Upper lobe of right lung (tissue), 1 donor: ENCODE measurements around the gene LCE3B. TPM values are rescaled to one million over a fixed set of nuclear protein-coding genes. Genes with fewer than 3 reads are reported as not detected.

Source experiments
- ATAC-seq: fragments of 200-7000 bp; cut with Tn5 transposase; one replicate; pipeline ENCODE4 v1.9.1; 2020; ENCODE audit warnings: mild to moderate bottlenecking, moderate library complexity
- DNase-seq: peaks from one replicate; pipeline ENCODE4 v3.0.0-alpha.2; 2020
- H3K27ac ChIP-seq: fragments of 200-600 bp; one replicate; pipeline ENCODE4 v1.8.0; 2022
- H3K27me3 ChIP-seq: fragments of 200-600 bp; one replicate; pipeline ENCODE4 v1.8.0; 2022; ENCODE audit warnings: mild to moderate bottlenecking
- H3K36me3 ChIP-seq: fragments of 200-600 bp; one replicate; pipeline ENCODE4 v1.8.0; 2022
- H3K4me1 ChIP-seq: fragments of 200-600 bp; one replicate; pipeline ENCODE4 v1.8.0; 2022
- H3K4me3 ChIP-seq: fragments of 200-600 bp; one replicate; pipeline ENCODE4 v1.8.0; 2022; ENCODE audit warnings: mild to moderate bottlenecking
- H3K9me3 ChIP-seq: fragments of 200-600 bp; one replicate; pipeline ENCODE4 v1.8.0; 2022
- intact Hi-C: fragments of 100-400 bp; cut with DNase I; formaldehyde crosslinking; loops from one replicate; pipeline ENCODE4 v1.11.0; 2022
- total RNA-seq: library from RNA; stranded (reverse); fragmentation: NEBNext Ultra II Directional; extraction: Animal tissue kit (Norgen Biotek cat#: 25700); gene quantifications from one replicate; pipeline ENCODE4 v1.2.1, GENCODE V29; 2021
- TF ChIP-seq, protein P1 (sequence below): fragments of 200-600 bp; IDR thresholded peaks from one replicate; pipeline ENCODE4 v1.8.0; 2022; ENCODE audit warnings: antibody characterized with exemption
- donor health status: DM: no; HTN: yes; CAD: no; lungs with severe emphysema.

The LCE3B gene
- total RNA-seq, 1 donor from 2014 or later: not detected

DNA sequence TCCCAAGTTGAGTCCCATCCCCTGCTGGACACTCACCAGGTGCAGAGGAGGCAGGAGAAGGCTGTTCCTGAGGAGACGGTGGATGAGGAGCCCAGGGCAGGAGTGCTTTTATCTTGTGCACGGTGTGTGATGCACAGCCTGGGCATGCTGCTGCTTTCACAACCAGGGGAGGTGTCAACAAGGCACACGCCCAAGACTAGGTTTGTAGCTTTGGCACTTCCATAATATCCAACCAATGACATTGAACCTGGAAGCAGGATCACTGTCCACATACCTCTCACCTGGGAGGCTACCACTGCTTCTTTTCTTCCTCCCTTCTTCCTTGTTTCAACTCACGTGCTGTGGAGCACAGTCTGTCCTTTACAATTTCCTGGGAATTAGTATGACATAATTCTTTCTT, 33.2 kb upstream of the LCE3B start, which contains the start of gene LCE3D:
TSS of gene LCE3D (minus strand) at position 84 of the 400 bp plus-strand sequence. CDS start 580 bp downstream, outside the sequence.
- Histone ChIP-seq H3K4me1 (no peaks in the 10 kb centered on the region), H3K36me3 (no peaks in the 10 kb centered on the region), H3K27me3 (no peaks in the 10 kb centered on the region), H3K9me3 (no peaks in the 10 kb centered on the region), H3K27ac (no peak within 1 kb of the TSS), H3K4me3 (no peak within 1 kb of the TSS)
- no peak for DNase-seq
- TF ChIP-seq, protein P1, sequence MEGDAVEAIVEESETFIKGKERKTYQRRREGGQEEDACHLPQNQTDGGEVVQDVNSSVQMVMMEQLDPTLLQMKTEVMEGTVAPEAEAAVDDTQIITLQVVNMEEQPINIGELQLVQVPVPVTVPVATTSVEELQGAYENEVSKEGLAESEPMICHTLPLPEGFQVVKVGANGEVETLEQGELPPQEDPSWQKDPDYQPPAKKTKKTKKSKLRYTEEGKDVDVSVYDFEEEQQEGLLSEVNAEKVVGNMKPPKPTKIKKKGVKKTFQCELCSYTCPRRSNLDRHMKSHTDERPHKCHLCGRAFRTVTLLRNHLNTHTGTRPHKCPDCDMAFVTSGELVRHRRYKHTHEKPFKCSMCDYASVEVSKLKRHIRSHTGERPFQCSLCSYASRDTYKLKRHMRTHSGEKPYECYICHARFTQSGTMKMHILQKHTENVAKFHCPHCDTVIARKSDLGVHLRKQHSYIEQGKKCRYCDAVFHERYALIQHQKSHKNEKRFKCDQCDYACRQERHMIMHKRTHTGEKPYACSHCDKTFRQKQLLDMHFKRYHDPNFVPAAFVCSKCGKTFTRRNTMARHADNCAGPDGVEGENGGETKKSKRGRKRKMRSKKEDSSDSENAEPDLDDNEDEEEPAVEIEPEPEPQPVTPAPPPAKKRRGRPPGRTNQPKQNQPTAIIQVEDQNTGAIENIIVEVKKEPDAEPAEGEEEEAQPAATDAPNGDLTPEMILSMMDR: no peak
- ATAC-seq: peak; percentile 19
- intact Hi-C loops: no loop called here

DNA sequence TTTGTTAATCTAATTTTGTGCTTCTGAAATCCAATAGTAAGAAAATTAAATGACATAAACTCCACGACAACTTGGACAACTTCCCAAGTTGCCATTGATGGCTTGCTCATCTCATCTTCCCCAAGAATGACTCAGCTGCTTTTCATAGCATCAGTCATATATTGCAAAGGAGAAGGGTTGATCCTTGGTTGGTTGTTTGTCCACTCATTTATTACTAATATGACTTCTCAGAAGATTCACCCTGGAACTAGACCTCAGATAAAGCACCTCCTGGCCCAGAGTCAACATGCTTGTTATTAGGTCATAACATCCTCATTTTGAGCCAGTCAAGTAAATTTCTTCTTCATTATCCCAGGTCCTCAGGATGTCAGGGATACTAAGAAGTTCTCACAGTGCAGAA, 31.0 kb upstream of the LCE3B start:
- no peak for DNase-seq
- no peak for ATAC-seq
- TF ChIP-seq, protein P1: no peak
- Histone ChIP-seq H3K27ac (no peak overlapping the region), H3K36me3 (no peaks in the 10 kb centered on the region), H3K4me1 (no peaks in the 10 kb centered on the region), H3K9me3 (no peaks in the 10 kb centered on the region), H3K27me3 (no peaks in the 10 kb centered on the region), H3K4me3 (no peak overlapping the region)
- intact Hi-C loops: no loop called here

DNA sequence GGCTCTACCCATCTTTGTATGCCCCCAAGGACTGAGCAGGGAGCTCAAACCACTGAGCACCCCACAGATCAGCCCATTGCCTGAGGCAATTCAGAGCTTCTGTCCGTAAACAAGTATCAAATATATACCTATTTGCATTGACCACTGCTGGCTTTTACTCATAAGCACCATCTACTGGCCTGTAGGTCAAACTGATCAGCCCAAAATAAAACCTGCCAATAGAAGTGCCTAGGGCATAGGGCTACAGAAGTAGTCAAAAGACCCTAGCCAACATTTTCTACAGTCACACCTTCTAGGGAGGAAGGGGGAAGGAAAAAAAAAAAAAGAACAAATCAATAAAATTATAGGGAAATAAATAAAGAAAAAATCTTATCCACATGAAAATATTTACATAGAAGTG, 28.0 kb upstream of the LCE3B start:
- no peaks in the 10 kb centered on the region for H3K27me3 ChIP-seq
- H3K9me3 ChIP-seq: no peaks in the 10 kb centered on the region
- H3K4me3 ChIP-seq: no peak overlapping the region
- no peaks in the 10 kb centered on the region for H3K36me3 ChIP-seq
- H3K4me1 ChIP-seq: no peaks in the 10 kb centered on the region
- DNase-seq (no peak), ATAC-seq (no peak)
- TF ChIP-seq, protein P1: no peak
- intact Hi-C loops: no loop called here
- H3K27ac ChIP-seq: no peak overlapping the region

DNA sequence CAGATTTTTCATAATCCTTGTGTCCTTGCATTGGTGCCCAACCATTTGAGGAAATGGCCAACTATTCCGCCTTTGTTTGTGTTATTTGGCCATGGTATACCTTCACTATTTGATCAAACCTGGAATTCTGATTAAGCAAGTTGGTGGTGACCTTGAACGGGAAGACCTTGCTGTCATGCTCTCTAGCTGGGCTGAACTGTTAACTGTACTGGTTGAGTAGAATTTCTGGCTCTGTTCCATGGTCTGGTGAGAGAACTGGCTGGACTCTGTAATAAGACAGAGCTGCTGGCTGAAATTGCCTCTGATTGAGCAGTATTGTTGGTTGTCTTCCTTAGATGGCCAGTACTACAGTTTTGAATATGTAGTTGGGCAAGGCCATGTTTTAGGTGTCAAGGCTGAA, 16.6 kb upstream of the LCE3B start:
- no peak overlapping the region for H3K27ac ChIP-seq
- H3K4me1 ChIP-seq: no peaks in the 10 kb centered on the region
- intact Hi-C loops: no loop called here
- ATAC-seq: no peak
- H3K27me3 ChIP-seq: no peaks in the 10 kb centered on the region
- TF ChIP-seq, protein P1: no peak
- no peaks in the 10 kb centered on the region for H3K9me3 ChIP-seq
- H3K4me3 ChIP-seq: no peak overlapping the region
- no peaks in the 10 kb centered on the region for H3K36me3 ChIP-seq
- no peak for DNase-seq

DNA sequence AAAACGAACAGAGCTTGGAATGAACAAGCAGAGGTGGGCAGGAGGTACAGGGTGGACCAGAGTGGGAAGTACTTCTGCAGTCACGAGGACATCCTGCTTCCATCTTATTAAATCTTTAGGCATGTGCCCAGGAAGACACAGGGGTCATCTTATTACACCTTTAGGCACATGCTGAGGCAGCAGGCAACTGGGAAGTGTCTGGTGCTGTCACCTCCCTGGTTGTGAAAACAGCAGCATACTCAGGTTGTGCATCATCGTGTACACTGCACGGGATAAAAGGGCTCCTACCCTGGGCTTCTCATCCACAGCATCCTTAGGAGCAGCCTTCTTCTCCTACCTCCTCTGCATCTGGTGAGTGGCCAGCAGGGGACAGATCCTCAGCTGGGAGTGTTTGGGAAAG, 13.7 kb upstream of the LCE3B start, which contains the start of gene LCE3C:
TSS of gene LCE3C (plus strand) at position 301 of the 400 bp plus-strand sequence. CDS start 498 bp downstream, outside the sequence.
- H3K4me3 ChIP-seq: no peak within 1 kb of the TSS
- no peaks in the 10 kb centered on the region for H3K4me1 ChIP-seq
- TF ChIP-seq, protein P1: no peak
- H3K27ac ChIP-seq: no peak within 1 kb of the TSS
- no peaks in the 10 kb centered on the region for H3K27me3 ChIP-seq
- no peaks in the 10 kb centered on the region for H3K9me3 ChIP-seq
- DNase-seq: no peak
- ATAC-seq: no peak
- H3K36me3 ChIP-seq: no peaks in the 10 kb centered on the region
- intact Hi-C loops: no loop called here

DNA sequence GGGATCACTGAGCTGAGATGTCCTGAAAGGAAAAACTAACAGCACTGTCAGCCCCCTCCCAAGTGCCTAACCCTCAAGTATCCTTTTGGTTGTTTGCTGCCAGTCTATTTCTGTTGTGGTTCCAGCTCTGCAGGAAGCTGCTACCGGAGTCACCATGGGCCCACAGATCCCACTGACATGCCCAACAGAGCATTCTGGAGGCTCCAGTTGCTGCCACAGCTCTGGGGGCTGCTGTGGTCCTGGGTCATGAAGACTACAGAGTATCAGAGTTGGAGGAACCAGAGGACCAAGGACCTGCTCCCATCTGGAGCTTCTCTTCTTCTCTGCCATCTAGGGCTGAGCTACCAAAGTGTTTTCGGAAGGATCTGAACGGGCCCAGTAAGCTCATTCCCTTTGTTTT, 8.4 kb downstream of the LCE3B start:
- H3K9me3 ChIP-seq: peaks cover 16% of the 10 kb centered on the region
- TF ChIP-seq, protein P1: no peak
- intact Hi-C loops: no loop called here

More for the DNA sequence above, 8.4 kb downstream of the LCE3B start:
- no peak overlapping the region for H3K4me3 ChIP-seq
- H3K27me3 ChIP-seq: no peaks in the 10 kb centered on the region
- no peaks in the 10 kb centered on the region for H3K36me3 ChIP-seq
- no peak overlapping the region for H3K27ac ChIP-seq
- H3K4me1 ChIP-seq: no peaks in the 10 kb centered on the region
- ATAC-seq (no peak), DNase-seq (no peak)
